ENCODE measurements around the gene QSER1. TPM values are rescaled to one million over a fixed set of nuclear protein-coding genes. Genes with fewer than 3 reads are reported as not detected.

Gene QSER1
- polyA plus RNA-seq, 1 donor: 19.5 TPM

DNA sequence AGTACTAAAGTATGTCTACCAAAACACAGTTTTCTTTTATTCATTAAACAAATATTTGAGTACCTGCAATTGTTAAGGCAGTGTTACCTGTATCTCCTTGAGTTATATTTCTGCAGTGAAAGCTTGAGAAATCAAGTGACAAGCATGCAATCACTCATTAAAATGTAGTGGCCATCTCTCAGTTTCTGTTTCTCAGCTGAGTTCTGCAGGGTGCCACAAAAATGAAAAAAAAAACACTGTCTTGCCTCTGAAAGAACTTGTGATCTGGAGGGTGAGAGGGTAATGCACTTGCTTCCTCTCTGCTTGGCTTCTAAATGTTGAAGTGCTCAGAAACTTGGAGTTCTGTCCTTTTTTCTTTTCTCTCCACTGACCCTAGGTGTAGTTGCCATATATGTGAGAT is 6.8 kb downstream of the QSER1 start:
- DNase-seq: no peak
- H3K9me3 ChIP-seq (ENCODE audit: control insufficient read depth, low read depth, low read length): no peaks in the 10 kb centered on the region
- no peaks in the 10 kb centered on the region for H3K4me1 ChIP-seq (ENCODE audit: control insufficient read depth, insufficient read depth, low read length)
- no peak overlapping the region for H3K27ac ChIP-seq (ENCODE audit: low read length)
- no peaks in the 10 kb centered on the region for H3K27me3 ChIP-seq (ENCODE audit: control insufficient read depth, insufficient read depth, low read length)
- no peak overlapping the region for H3K4me3 ChIP-seq (ENCODE audit: low read length)
- peaks cover 7% of the 10 kb centered on the region for H3K36me3 ChIP-seq (ENCODE audit: control insufficient read depth, insufficient read depth, low read length)

DNA sequence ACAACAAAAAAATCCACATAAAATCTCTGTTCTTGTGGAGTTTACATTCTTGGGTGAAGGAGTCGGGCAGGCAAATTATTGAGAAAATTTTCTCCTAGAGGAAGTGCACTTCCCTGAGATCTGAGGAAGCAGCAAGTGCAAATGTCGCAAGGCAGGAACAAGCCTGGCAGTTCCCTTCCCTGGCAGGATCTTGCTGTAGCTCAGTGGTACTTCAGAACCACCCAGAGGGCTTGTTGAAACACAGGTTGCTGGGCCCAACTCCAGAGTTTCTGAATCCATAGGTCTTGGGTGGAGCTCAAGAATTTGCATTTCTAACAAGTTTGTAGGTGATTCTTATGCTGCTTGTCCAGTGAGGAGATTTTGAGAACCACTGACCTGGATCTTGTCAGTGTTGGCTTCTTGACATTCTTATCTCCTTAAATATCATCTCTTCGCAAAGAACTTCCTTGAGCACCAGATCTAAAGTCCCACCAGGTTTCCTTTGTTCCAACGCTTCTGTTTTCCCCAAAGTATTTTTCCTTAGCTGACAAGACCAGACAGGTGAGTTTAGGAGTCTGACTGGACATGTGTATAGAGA is 9.6 kb downstream of the QSER1 start:
- peaks cover 7% of the 10 kb centered on the region for H3K36me3 ChIP-seq (ENCODE audit: control insufficient read depth, insufficient read depth, low read length)
- no peaks in the 10 kb centered on the region for H3K4me1 ChIP-seq (ENCODE audit: control insufficient read depth, insufficient read depth, low read length)
- H3K27ac ChIP-seq (ENCODE audit: low read length): no peak overlapping the region
- no peaks in the 10 kb centered on the region for H3K27me3 ChIP-seq (ENCODE audit: control insufficient read depth, insufficient read depth, low read length)
- DNase-seq: no peak
- no peak overlapping the region for H3K4me3 ChIP-seq (ENCODE audit: low read length)
- 100% methylated on average over 1 of the region's 4 CpGs for WGBS (ENCODE audit: insufficient coverage, low lambda C conversion rate)
- no peaks in the 10 kb centered on the region for H3K9me3 ChIP-seq (ENCODE audit: control insufficient read depth, low read depth, low read length)

DNA sequence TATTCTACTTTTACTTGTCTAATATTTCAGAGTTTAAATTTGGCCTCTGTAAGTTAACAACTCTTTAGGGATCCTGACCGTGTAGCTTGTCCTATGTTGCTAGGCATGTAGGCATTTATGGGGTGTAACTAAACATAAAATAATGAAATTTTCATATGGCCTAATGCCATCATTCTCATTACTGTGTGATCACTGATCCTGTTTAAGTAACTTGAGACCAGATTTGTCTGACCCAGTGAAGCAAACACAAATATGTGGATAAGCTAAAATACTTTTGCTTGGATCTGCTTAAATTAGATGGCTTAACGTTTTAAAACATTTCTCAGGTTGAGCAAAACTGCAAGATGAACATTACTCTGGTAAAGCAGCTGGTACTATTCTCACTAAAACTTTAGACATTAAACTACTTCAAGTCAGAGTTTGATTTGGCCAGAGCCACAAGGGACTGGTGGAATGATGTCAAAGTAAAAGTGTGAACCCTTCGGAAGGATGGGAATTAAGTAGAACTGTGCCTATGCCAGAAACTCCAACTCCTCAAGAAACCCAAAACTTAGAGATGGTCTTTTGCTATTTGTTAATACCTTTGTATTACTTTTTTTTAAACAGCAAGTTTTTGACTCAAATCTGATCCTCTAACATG is 12.5 kb downstream of the QSER1 start:
- no peaks in the 10 kb centered on the region for H3K27me3 ChIP-seq (ENCODE audit: control insufficient read depth, insufficient read depth, low read length)
- H3K27ac ChIP-seq (ENCODE audit: low read length): no peak overlapping the region
- DNase-seq: no peak
- no peak overlapping the region for H3K4me3 ChIP-seq (ENCODE audit: low read length)
- H3K9me3 ChIP-seq (ENCODE audit: control insufficient read depth, low read depth, low read length): no peaks in the 10 kb centered on the region
- no peaks in the 10 kb centered on the region for H3K4me1 ChIP-seq (ENCODE audit: control insufficient read depth, insufficient read depth, low read length)
- H3K36me3 ChIP-seq (ENCODE audit: control insufficient read depth, insufficient read depth, low read length): peaks cover 4% of the 10 kb centered on the region
- no CpG with 5 or more reads among the region's 3 CpGs for WGBS (ENCODE audit: insufficient coverage, low lambda C conversion rate)

DNA sequence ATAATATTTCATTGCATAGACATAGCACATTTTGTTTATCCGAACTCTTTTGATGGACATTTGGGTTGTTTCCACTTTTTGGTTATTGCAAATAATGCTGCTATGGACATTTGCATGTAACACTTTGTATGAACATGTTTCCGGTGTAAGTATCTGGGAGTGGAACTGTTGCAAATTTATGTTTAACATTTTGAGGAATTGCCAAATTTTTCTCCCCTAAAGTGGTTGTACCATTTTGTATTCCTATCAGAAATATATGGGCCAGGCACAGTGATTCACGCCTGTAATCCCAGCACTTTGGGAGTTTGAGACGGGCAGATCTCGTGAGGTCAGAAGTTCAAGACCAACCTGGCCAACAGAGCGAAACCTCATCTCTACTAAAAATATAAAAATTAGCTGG is 16.0 kb downstream of the QSER1 start:
- no peak overlapping the region for H3K4me3 ChIP-seq (ENCODE audit: low read length)
- no peaks in the 10 kb centered on the region for H3K9me3 ChIP-seq (ENCODE audit: control insufficient read depth, low read depth, low read length)
- no peaks in the 10 kb centered on the region for H3K36me3 ChIP-seq (ENCODE audit: control insufficient read depth, insufficient read depth, low read length)
- 100% methylated on average over 1 of the region's 6 CpGs for WGBS (ENCODE audit: insufficient coverage, low lambda C conversion rate)
- DNase-seq: no peak
- H3K27me3 ChIP-seq (ENCODE audit: control insufficient read depth, insufficient read depth, low read length): no peaks in the 10 kb centered on the region
- no peaks in the 10 kb centered on the region for H3K4me1 ChIP-seq (ENCODE audit: control insufficient read depth, insufficient read depth, low read length)
- no peak overlapping the region for H3K27ac ChIP-seq (ENCODE audit: low read length)

DNA sequence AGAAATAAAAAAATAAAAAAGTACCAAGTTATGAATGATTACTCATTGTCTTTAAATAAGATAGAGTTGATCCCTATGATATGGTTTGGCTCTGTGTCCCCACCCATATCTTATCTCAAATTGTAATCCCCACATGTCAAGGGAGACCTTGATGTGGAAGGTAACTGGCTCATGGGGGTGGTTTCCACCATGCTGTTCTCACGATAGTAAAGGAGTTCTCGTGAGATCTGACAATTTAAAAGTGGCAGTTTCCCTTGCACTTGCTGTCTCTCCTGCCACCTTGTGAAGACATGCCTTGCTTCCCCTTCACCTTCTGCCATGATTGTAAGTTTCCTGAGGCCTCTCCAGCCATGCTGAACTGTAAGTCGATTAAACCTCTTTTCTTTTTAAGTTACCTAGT is 18.8 kb downstream of the QSER1 start:
- no peaks in the 10 kb centered on the region for H3K36me3 ChIP-seq (ENCODE audit: control insufficient read depth, insufficient read depth, low read length)
- H3K4me3 ChIP-seq (ENCODE audit: low read length): no peak overlapping the region
- H3K4me1 ChIP-seq (ENCODE audit: control insufficient read depth, insufficient read depth, low read length): no peaks in the 10 kb centered on the region
- H3K27ac ChIP-seq (ENCODE audit: low read length): no peak overlapping the region
- no peaks in the 10 kb centered on the region for H3K9me3 ChIP-seq (ENCODE audit: control insufficient read depth, low read depth, low read length)
- WGBS (ENCODE audit: insufficient coverage, low lambda C conversion rate): 100% methylated on average over 1 of the region's 3 CpGs
- no peaks in the 10 kb centered on the region for H3K27me3 ChIP-seq (ENCODE audit: control insufficient read depth, insufficient read depth, low read length)
- DNase-seq: no peak

DNA sequence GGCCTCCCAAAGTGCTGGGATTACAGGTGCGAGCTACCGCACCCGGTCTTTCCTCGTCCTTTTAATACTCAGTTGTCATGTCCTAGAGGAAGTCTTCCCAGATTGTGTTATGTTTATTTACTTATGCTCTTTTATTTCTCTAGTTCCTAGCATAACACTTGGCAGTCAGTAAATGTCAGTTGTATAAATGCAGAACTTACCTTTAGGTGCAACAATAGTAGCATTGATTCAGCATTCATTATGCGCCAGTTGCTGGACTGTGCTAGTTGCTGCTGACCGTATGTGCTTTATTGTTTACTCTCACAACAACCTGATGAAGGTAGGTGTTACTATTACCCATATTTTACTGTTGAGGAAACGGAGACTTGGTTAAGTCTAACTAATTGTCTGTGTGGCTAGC is 20.8 kb downstream of the QSER1 start:
- WGBS (ENCODE audit: insufficient coverage, low lambda C conversion rate): 94% methylated on average over 3 of the region's 7 CpGs
- Histone ChIP-seq H3K36me3 (ENCODE audit: control insufficient read depth, insufficient read depth, low read length) (no peaks in the 10 kb centered on the region), H3K4me1 (ENCODE audit: control insufficient read depth, insufficient read depth, low read length) (no peaks in the 10 kb centered on the region), H3K27ac (ENCODE audit: low read length) (no peak overlapping the region), H3K4me3 (ENCODE audit: low read length) (no peak overlapping the region), H3K9me3 (ENCODE audit: control insufficient read depth, low read depth, low read length) (no peaks in the 10 kb centered on the region), H3K27me3 (ENCODE audit: control insufficient read depth, insufficient read depth, low read length) (no peaks in the 10 kb centered on the region)
- no peak for DNase-seq

DNA sequence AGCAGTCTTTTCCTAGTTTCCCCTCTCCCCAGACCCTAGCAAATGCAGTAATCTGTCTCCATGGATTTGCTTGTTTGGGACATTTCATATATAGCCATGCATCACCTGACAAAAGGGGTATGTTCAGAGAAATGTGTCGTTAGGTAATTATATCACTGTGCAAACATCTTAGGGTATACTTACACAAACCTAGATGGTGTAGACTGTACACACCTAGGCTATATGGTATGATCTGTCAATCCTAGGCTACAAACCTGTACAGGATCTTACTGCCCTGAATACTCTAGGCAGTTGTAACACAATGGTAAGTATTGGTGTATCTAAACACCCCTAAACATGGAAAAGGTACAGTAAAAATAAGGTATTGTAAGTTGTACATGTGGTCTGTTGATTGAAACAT is 23.8 kb downstream of the QSER1 start:
- Histone ChIP-seq H3K36me3 (ENCODE audit: control insufficient read depth, insufficient read depth, low read length) (no peaks in the 10 kb centered on the region), H3K27ac (ENCODE audit: low read length) (no peak overlapping the region), H3K27me3 (ENCODE audit: control insufficient read depth, insufficient read depth, low read length) (no peaks in the 10 kb centered on the region), H3K4me1 (ENCODE audit: control insufficient read depth, insufficient read depth, low read length) (no peaks in the 10 kb centered on the region), H3K9me3 (ENCODE audit: control insufficient read depth, low read depth, low read length) (no peaks in the 10 kb centered on the region), H3K4me3 (ENCODE audit: low read length) (no peak overlapping the region)
- no peak for DNase-seq
- WGBS (ENCODE audit: insufficient coverage, low lambda C conversion rate): no CpG with 5 or more reads among the region's 1 CpG

DNA sequence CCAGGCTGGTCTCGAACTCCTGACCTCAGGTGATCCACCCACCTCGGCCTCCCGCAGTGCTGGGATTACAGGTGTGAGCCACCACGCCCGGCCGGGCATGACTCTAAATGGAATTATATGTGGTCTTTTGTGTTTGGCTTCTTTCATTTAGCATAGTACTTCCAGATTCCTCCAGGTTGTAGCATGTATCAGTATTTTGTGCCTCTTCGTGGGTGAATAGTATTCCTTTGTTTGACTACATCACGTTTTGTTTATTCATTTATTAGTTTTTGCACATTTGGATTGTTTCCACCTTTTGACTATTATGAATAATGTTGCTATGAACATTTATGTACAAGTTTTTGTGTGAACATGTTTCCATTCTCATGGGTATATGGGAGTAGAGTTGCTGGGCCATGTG is 24.4 kb downstream of the QSER1 start:
- no peaks in the 10 kb centered on the region for H3K4me1 ChIP-seq (ENCODE audit: control insufficient read depth, insufficient read depth, low read length)
- H3K27me3 ChIP-seq (ENCODE audit: control insufficient read depth, insufficient read depth, low read length): no peaks in the 10 kb centered on the region
- WGBS (ENCODE audit: insufficient coverage, low lambda C conversion rate): 80% methylated on average over 2 of the region's 8 CpGs
- H3K36me3 ChIP-seq (ENCODE audit: control insufficient read depth, insufficient read depth, low read length): no peaks in the 10 kb centered on the region
- no peak for DNase-seq
- no peaks in the 10 kb centered on the region for H3K9me3 ChIP-seq (ENCODE audit: control insufficient read depth, low read depth, low read length)
- no peak overlapping the region for H3K27ac ChIP-seq (ENCODE audit: low read length)
- H3K4me3 ChIP-seq (ENCODE audit: low read length): no peak overlapping the region

DNA sequence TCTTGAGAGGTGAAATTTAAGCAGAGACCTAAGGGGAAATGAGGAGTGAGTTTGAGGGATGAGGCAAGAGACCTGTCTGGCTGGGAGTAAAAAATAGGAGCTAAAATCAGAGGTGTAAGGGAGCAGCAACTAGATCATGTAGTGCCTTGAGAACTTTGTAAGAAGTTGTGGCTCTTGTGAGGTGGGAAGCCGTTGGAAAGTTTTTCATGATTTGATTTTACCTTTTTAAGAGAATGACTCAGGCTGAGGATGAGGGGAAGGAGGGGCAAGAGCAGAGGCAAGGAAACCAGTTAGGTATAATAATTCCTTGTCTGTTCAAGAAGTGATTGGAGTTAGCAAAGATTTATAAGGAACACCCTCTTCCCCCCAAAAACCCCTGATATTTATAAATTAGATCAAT is 25.8 kb downstream of the QSER1 start:
- H3K27ac ChIP-seq (ENCODE audit: low read length): no peak overlapping the region
- no peaks in the 10 kb centered on the region for H3K4me1 ChIP-seq (ENCODE audit: control insufficient read depth, insufficient read depth, low read length)
- no peaks in the 10 kb centered on the region for H3K36me3 ChIP-seq (ENCODE audit: control insufficient read depth, insufficient read depth, low read length)
- H3K9me3 ChIP-seq (ENCODE audit: control insufficient read depth, low read depth, low read length): no peaks in the 10 kb centered on the region
- DNase-seq: no peak
- WGBS (ENCODE audit: insufficient coverage, low lambda C conversion rate): no CpG with 5 or more reads among the region's 1 CpG
- H3K4me3 ChIP-seq (ENCODE audit: low read length): no peak overlapping the region
- no peaks in the 10 kb centered on the region for H3K27me3 ChIP-seq (ENCODE audit: control insufficient read depth, insufficient read depth, low read length)

DNA sequence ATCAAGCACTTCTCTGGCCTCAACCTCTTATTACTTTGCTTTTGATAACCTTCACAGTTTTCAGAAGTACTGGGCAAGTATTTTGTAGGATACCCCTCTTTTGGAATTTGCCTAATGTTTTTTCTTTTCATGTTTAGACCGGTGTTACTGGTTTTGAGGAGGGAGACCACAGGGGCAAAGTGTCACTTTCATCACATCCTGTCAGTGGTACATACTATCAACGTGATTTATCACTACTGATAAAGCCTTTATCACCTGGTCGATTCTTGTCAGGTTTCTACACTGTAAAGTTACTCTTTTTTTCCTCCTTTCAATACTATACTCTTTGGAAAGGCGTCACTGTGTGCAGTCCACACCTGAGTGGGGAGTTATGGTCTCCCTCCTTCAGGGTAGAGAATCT is 26.7 kb downstream of the QSER1 start:
- Histone ChIP-seq H3K4me3 (ENCODE audit: low read length) (no peak overlapping the region), H3K9me3 (ENCODE audit: control insufficient read depth, low read depth, low read length) (no peaks in the 10 kb centered on the region), H3K4me1 (ENCODE audit: control insufficient read depth, insufficient read depth, low read length) (no peaks in the 10 kb centered on the region), H3K36me3 (ENCODE audit: control insufficient read depth, insufficient read depth, low read length) (no peaks in the 10 kb centered on the region), H3K27me3 (ENCODE audit: control insufficient read depth, insufficient read depth, low read length) (no peaks in the 10 kb centered on the region), H3K27ac (ENCODE audit: low read length) (no peak overlapping the region)
- DNase-seq: no peak
- 27% methylated on average over 4 of the region's 4 CpGs for WGBS (ENCODE audit: insufficient coverage, low lambda C conversion rate)

DNA sequence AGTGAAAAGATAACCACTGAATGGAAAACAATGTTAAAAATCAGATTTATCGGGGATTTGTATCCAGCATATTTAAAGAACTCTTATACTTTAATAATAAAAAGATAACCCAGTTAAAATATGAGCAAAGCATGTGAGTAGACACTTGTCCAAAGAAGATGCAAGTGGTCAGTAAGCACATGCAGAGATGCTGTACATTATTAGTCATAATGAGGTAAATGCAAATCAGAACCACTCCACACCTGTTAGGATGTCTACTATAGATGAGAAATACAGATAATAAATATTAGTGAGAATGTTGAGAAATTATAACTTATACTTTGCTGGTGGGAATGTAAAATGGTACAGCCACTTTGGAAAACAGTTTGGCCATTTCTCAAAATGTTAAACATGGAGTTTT is 28.0 kb downstream of the QSER1 start:
- no peak for DNase-seq
- Histone ChIP-seq H3K4me1 (ENCODE audit: control insufficient read depth, insufficient read depth, low read length) (no peaks in the 10 kb centered on the region), H3K36me3 (ENCODE audit: control insufficient read depth, insufficient read depth, low read length) (no peaks in the 10 kb centered on the region), H3K9me3 (ENCODE audit: control insufficient read depth, low read depth, low read length) (no peaks in the 10 kb centered on the region), H3K27me3 (ENCODE audit: control insufficient read depth, insufficient read depth, low read length) (no peaks in the 10 kb centered on the region), H3K27ac (ENCODE audit: low read length) (no peak overlapping the region), H3K4me3 (ENCODE audit: low read length) (no peak overlapping the region)
- 100% methylated on average over 1 of the region's 1 CpG for WGBS (ENCODE audit: insufficient coverage, low lambda C conversion rate)
